Left cardiac atrium (tissue), 4 donors: Measurements from ENCODE around the gene PKN3. TPM values are rescaled to one million over a fixed set of nuclear protein-coding genes. Genes with fewer than 3 reads are reported as not detected.
"Not testable (repeated sequence)": the region's sequence is repeated elsewhere in the genome, so short reads cannot be mapped to it uniquely, and the experiment has no call there.

Experiments
- ATAC-seq, 2 donors: fragments of 200-7000 bp; cut with Tn5 transposase; one replicate each; pipeline ENCODE4 v1.9.1; 2020; ENCODE audit warnings: mild to moderate bottlenecking in 2 of 2, moderate library complexity in 2 of 2
- DNase-seq: peaks from one replicate; pipeline ENCODE4 v3.0.0-alpha.2; 2020
- intact Hi-C, 2 donors: fragments of 100-400 bp; cut with DNase I; formaldehyde crosslinking; loops; one replicate each; pipeline versions ENCODE4 v1.14.1 to v1.15.1; 2022 to 2023
- total RNA-seq, 2 donors: library from RNA; stranded (reverse); fragmentation: NEBNext Ultra II Directional; extraction: Animal tissue kit (Norgen Biotek cat#: 25700); gene quantifications; one replicate each; pipeline ENCODE4 v1.2.1, GENCODE V29; 2021
- donor health status: DM: no; HTN: yes; CAD: no.
- donor health status: DM: no; HTN: yes; CAD: no; lungs with severe emphysema.
- donor health status: DM: yes; HTN: yes; CAD: no.
- donor health status: Dilated cardiomyopathy.

PKN3 gene
- total RNA-seq, 2 donors from 2014 or later, result 6.2 to 11.2 TPM

GRCh38 chr9:128689293-128689774 is 13.0 kb upstream of the PKN3 start:
- DNase-seq, result peak; percentile 73
- intact Hi-C loops, result loop anchor here in 1 of 2 donors (10.0 kb wide), 1 partner anchor 55 kb away; no protein-coding TSS in a partner anchor
- peak; percentile 22 to 31 for ATAC-seq

GRCh38 chr9:128689820-128690683 is 12.3 kb upstream of the PKN3 start:
- no peak for ATAC-seq
- peak; percentile 53 for DNase-seq
- intact Hi-C loops, result loop anchor here in 1 of 2 donors (10.0 kb wide), 1 partner anchor 55 kb away; no protein-coding TSS in a partner anchor

GRCh38 chr9:128690684-128691034 is 11.6 kb upstream of the PKN3 start:
- intact Hi-C loops, result no loop called here
- DNase-seq, result no peak
- ATAC-seq, result no peak

- intact Hi-C loops, DNase-seq, ATAC-seq: not testable (repeated sequence)
Measured at GRCh38 chr9:128693738-128694137, 8.6 kb upstream of the PKN3 start.

GRCh38 chr9:128694344-128694743 is 8.0 kb upstream of the PKN3 start:
- DNase-seq (no peak), ATAC-seq (no peak)
- intact Hi-C loops, result no loop called here

GRCh38 chr9:128696923-128697707 is 5.2 kb upstream of the PKN3 start:
- intact Hi-C loops, result no loop called here
- DNase-seq (no peak), ATAC-seq (no peak)

- ATAC-seq, intact Hi-C loops: not testable (repeated sequence)
- peak; percentile 7 for DNase-seq
Measured at GRCh38 chr9:128699096-128699795, 3.1 kb upstream of the PKN3 start.

GRCh38 chr9:128701227-128701854 is 962 bp upstream of the PKN3 start:
- ATAC-seq (no peak), DNase-seq (peak; percentile 10)
- intact Hi-C loops, result no loop called here

- ATAC-seq, result peak; percentile 27 to 40
- DNase-seq, result peak; percentile 79
- intact Hi-C loops, result no loop called here
Measured at GRCh38 chr9:128702949-128703615, 779 bp downstream of the PKN3 start.

GRCh38 chr9:128703616-128704355 is 1.5 kb downstream of the PKN3 start:
- peak; percentile 87 for DNase-seq
- peak; percentile 25 to 58 for ATAC-seq
- intact Hi-C loops, result no loop called here

- DNase-seq (no peak), ATAC-seq (no peak)
- intact Hi-C loops, result no loop called here
Measured at GRCh38 chr9:128704356-128704670, 2.0 kb downstream of the PKN3 start.

GRCh38 chr9:128705051-128705965 is 3.0 kb downstream of the PKN3 start:
- intact Hi-C loops, result no loop called here

GRCh38 chr9:128706045-128706444 is 3.7 kb downstream of the PKN3 start:
- intact Hi-C loops, result no loop called here
- DNase-seq, result peak; percentile 8
- ATAC-seq, result no peak

More at GRCh38 chr9:128705051-128705965, 3.0 kb downstream of the PKN3 start:
- ATAC-seq (no peak), DNase-seq (peak; percentile 18)

GRCh38 chr9:128706671-128707381 is 4.5 kb downstream of the PKN3 start:
- DNase-seq, result peak; percentile 23
- intact Hi-C loops, result no loop called here
- ATAC-seq, result no peak

- peak; percentile 1 for DNase-seq
- ATAC-seq, result no peak
- intact Hi-C loops, result no loop called here
Measured at GRCh38 chr9:128707446-128707845, 5.1 kb downstream of the PKN3 start.
